GM18505 (cell line): ENCODE measurements around the gene ZNF418.
"Not testable (repeated sequence)": the region's sequence is repeated elsewhere in the genome, so short reads cannot be mapped to it uniquely, and the experiment has no call there.

Experiments
- ATAC-seq: cut with Tn5 transposase; IDR thresholded peaks from one replicate; pipeline ENCODE4 v1.9.1; 2021; ENCODE audit not compliant: unreplicated experiment
- POLR2A ChIP-seq: IDR thresholded peaks from 4 replicates; pipeline ENCODE4 v1.6.1; 2011; ENCODE audit warnings: borderline replicate concordance; ENCODE audit not compliant: insufficient read depth, insufficient read length; ENCODE audit errors: extremely low read depth

ZNF418 gene

GRCh38 chr19:57927587-57927986 lies 7.6 kb downstream of the ZNF418 start:
- TF ChIP-seq POLR2A: no peak
- no peak for ATAC-seq

DNA sequence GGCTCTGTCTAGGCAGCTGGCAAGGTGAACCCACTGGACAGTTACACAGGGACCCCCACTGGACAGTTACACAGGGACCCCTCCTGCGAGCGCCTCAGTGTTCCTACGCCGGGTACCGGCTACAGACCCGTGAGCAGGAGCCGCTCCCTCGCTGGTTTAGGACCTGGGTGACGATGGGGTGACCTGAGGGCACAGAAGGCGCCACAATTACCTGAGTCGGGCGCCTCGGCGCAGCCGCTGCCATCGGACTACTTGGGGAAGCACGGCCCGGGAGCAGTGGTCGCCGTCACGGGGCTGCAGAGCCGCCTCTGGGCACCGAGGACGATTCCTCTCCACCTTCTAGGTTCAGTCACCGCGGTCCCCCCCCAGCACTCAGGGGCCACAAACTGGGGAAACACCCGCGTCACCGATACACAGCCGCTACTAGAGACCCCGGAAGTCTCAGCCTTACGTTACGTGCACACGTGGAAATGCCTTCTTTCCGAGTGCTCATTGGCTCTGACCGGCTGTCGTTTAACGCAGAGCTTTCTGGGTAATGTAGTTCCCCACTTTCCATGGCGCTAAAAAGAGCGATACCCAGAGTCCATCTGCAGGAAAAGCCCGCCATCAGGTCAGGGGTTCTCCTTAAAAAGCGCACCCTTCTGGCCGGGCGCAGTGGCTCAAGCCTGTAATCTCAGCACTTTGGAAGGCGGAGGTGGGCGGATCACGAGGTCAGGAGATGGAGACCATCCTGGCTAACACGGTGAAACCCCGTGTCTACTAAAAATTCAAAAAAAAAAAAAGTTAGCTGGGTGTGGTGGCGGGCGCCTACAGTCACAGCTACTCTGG lies 18.8 kb downstream of the ZNF418 start, which contains the start of gene ZNF417:
Gene ZNF417, minus strand, starts transcription at position 425 of the 828 bp plus-strand sequence. Its CDS starts 181 bp downstream, at position 244.
- TF ChIP-seq POLR2A: peak; percentile 77
- ATAC-seq: peak; percentile 97

DNA sequence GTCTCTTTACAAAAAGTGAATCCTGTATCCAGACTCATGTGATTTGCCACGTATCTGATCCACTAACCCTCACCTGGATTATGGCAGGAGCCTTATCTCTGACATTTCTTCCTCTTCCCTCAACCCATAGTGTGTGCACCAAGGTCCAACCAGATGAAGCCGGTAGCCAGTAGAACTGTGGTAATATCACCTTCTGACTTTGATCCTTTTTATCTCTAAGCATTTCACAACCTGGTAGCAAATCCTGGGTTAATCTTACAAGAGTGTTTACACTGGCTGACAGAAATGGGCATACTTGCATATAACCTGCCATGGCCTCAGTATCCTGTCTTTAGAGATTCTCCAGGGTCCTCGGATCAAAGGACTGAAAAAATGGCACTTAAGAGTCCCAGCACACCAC lies 20.7 kb downstream of the ZNF418 start:
- no peak for TF ChIP-seq POLR2A
- no peak for ATAC-seq

DNA sequence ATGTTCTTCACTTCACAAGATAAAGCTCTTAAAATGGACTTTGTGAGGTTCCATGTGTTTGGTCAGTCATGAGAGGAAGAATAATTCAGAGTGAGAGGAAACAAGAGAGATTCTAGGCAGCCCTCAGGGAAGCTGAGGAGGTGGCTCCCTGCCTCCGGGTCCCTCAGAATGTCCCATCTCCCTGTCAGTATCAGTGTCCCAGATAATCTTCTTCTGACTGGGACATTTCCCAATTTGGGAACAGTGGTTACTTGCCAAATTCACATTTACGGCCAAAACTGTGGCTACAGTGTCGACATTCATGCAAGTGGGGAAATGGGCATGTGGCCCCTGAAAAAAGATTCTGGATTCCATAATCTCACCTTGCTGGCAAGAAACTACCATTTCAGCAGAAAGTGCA lies 27.8 kb downstream of the ZNF418 start:
- ATAC-seq: no peak

GRCh38 chr19:57905258-57905657 lies 29.9 kb downstream of the ZNF418 start:
- ATAC-seq: no peak

More for the DNA sequence above, 27.8 kb downstream of the ZNF418 start:
- no peak for TF ChIP-seq POLR2A

GRCh38 chr19:57903618-57904184 lies 31.5 kb downstream of the ZNF418 start:
- ATAC-seq: no peak
- no peak for TF ChIP-seq POLR2A

More at GRCh38 chr19:57905258-57905657, 29.9 kb downstream of the ZNF418 start:
- no peak for TF ChIP-seq POLR2A

DNA sequence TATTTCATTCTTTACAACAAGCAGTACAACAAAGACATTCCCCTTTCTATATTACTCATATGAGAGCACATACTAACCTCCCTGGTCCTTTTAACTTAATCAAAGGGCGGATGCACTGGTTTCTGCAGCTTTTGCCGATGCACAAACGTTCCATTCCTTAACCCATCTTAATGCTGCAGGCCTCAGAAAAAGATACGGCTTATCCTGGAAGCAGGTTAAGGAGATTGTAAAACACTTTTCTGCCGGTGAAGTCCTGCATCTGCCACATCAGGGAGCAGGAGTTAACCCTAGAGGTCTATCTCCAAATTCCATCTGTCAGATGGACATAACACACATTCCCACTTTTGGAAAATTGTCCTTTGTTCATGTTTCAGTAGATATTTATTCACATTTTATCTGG lies 34.9 kb downstream of the ZNF418 start:
- no peak for TF ChIP-seq POLR2A
- ATAC-seq: no peak

DNA sequence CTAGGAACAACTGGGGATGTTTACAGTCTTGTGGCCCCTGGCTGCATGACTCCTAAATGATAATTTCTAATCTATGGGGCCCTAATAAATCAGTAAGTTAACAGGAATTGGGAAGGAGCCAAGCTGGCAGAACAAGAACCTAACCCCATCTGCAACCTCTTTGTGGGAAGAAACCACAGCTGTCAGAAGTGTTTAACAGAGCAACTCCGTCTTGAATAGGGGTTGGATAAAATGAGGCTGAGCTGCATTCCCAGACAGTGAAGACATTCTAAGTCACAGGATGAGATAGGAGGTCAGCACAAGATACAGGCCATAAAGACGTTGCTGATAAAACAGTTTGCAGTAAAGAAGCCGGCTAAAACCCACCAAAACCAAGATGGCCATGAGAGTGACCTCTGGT lies 44.5 kb downstream of the ZNF418 start:
- ATAC-seq: not testable (repeated sequence)

GRCh38 chr19:57888560-57889231 lies 46.5 kb downstream of the ZNF418 start, which contains the start of gene ZNF814:
Gene ZNF814 (minus strand): TSS chr19:57889037. CDS start chr19:57888802, 235 bp downstream.
- peak; percentile 78 for ATAC-seq
- peak; percentile 80 for TF ChIP-seq POLR2A

GRCh38 chr19:57888107-57888559 lies 47.1 kb downstream of the ZNF418 start:
- ATAC-seq: no peak
- TF ChIP-seq POLR2A: no peak

DNA sequence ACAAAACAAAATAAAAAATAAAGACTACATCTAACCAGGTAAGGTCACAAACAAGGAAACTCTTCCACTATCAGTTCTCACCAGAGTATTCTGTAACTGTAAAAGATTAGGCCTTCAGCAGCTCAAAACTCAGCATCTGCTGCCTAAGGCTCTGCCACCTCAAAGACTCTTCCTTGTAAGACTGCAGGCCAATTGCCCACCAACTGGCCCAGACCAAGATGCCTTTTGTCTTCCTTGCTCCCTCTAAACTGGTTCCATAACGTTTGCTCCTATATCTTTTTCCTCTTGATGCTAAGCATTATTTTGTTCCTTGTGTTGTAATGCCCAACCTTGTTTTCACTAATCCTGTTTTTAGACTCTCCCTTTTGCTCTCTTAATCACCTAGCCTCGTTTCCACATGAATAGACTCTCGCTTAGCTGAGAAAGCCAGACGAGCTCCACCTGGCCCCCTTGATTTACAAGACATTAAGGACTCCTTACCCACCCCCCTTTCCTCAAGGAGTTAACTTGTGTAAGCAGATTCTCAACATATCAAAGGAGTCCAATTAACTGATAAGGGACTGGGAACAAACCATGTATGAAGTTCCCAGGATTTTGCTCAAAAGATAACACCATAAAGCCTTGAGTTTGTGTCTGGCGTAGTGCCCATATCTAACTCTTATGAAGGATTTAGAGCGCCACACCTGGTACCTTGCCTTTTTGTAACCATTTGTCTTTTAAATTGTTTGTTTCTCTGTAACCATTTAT lies 47.8 kb downstream of the ZNF418 start:
- TF ChIP-seq POLR2A: no peak
- ATAC-seq: no peak

DNA sequence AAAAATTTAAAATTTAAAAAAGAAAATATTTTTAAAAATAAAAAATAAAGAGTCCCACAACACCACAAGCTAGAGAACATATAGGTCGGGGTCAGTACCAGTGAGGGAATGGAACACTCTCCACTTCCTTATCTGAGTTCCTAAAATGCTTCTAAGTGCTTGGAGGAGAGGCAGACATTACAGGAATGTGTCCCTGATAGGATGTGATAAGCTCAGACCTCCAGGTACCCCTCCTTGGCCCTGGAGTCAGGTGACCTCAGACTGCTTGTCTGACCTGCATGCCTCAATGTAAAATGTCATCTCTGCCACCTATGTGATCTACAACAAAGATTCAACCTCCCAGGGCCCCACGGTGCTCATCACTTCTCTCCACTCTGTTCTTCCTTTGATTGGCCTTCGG lies 49.2 kb downstream of the ZNF418 start:
- no peak for TF ChIP-seq POLR2A
- no peak for ATAC-seq

DNA sequence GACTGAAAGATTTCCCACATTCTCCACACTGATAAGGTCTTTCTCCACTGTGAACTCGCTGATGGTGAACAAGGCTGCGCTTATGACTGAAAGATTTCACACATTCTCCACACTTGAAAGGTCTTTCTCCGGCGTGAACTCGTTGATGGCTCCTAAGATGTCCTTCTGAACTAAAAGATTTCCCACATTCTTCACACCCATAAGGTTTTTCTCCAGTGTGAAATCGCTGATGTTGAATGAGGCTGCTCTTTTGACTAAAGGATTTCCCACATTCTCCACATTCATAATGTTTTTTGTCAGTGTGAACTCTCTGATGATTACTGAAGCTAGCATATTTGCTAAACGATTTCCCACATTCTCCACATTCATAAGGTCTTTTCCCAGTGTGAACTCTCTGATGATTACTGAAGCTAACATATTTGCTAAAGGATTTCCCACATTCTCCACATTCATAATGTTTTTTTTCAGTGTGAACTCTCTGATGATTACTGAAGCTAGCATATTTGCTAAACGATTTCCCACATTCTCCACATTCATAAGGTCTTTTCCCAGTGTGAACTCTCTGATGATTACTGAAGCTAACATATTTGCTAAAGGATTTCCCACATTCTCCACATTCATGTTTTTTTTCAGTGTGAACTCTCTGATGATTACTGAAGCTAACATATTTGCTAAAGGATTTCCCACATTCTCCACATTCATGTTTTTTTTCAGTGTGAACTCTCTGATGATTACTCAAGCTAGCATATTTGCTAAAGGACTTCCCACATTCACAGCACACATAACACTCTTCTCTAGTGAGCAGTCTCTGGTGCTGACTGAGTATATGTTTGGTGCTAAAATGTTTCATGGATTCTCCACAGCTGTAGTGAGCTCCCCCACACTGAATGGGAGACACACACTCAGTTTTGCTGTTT lies 61.1 kb downstream of the ZNF418 start:
- not testable (repeated sequence) for ATAC-seq
